ENCODE data around the gene BIN2. TPM values are rescaled to one million over a fixed set of nuclear protein-coding genes. Genes with fewer than 3 reads are reported as not detected.

Gene BIN2
- polyA plus RNA-seq, 1 donor from 2014 or later: 93.8 TPM

GRCh38 chr12:51242876-51243275, 81.1 kb downstream of the BIN2 start:
- H3K4me1 Mint-ChIP-seq: peaks cover 42 to 51% (median 50%) of the 10 kb centered on the region in 3 donors
- peak overlapping the region; percentile 6 to 83 (median 50) for H3K27ac Mint-ChIP-seq
- H3K9me3 Mint-ChIP-seq: no peaks in the 10 kb centered on the region
- H3K36me3 Mint-ChIP-seq: peaks cover 6% of the 10 kb centered on the region
- no peaks in the 10 kb centered on the region for H3K27me3 Mint-ChIP-seq
- H3K4me3 Mint-ChIP-seq: peak overlapping the region in 2 of 4 donors; percentile 45 to 63

- peak overlapping the region in 3 of 4 donors; percentile 38 to 55 (median 49) for H3K4me3 Mint-ChIP-seq
- H3K4me1 Mint-ChIP-seq: peaks cover 39 to 47% (median 45%) of the 10 kb centered on the region in 3 donors
- H3K27me3 Mint-ChIP-seq: no peaks in the 10 kb centered on the region
- peak overlapping the region; percentile 6 to 83 (median 73) for H3K27ac Mint-ChIP-seq
- peaks cover 6% of the 10 kb centered on the region for H3K36me3 Mint-ChIP-seq
- no peaks in the 10 kb centered on the region for H3K9me3 Mint-ChIP-seq
Observed at GRCh38 chr12:51242120-51242519, 81.9 kb downstream of the BIN2 start.

GRCh38 chr12:51240971-51241370, 83.0 kb downstream of the BIN2 start:
- Mint-ChIP-seq H3K36me3 (peaks cover 6% of the 10 kb centered on the region), H3K4me1 (peaks cover 31 to 35% (median 34%) of the 10 kb centered on the region in 3 donors), H3K27ac (peak overlapping the region in 2 of 3 donors; percentile 23 to 100), H3K4me3 (peak overlapping the region in 3 of 4 donors; percentile 74 to 99 (median 98)), H3K9me3 (no peaks in the 10 kb centered on the region), H3K27me3 (no peaks in the 10 kb centered on the region)

- peak within 1 kb of the TSS; percentile 99 to 100 (median 100) for H3K27ac Mint-ChIP-seq
- H3K36me3 Mint-ChIP-seq: peaks cover 5% of the 10 kb centered on the region
- peak within 1 kb of the TSS; percentile 98 to 99 (median 98) for H3K4me3 Mint-ChIP-seq
- peaks cover 26 to 28% (median 27%) of the 10 kb centered on the region in 3 donors for H3K4me1 Mint-ChIP-seq
- no peaks in the 10 kb centered on the region for H3K27me3 Mint-ChIP-seq
- H3K9me3 Mint-ChIP-seq: no peaks in the 10 kb centered on the region
Observed at GRCh38 chr12:51238510-51239334, 85.3 kb downstream of the BIN2 start, which contains the start of gene DAZAP2. DAZAP2 (plus strand) TSS chr12:51238826; CDS start chr12:51238908, 82 bp downstream.

- Mint-ChIP-seq H3K36me3 (peaks cover 5% of the 10 kb centered on the region), H3K4me3 (peak overlapping the region; percentile 98 to 99 (median 98)), H3K27me3 (peaks cover 2% of the 10 kb centered on the region), H3K4me1 (peaks cover 25 to 28% (median 25%) of the 10 kb centered on the region in 3 donors), H3K27ac (peak overlapping the region; percentile 99 to 100 (median 100)), H3K9me3 (no peaks in the 10 kb centered on the region)
Observed at GRCh38 chr12:51238037-51238509, 85.9 kb downstream of the BIN2 start.

GRCh38 chr12:51234530-51234929, 89.4 kb downstream of the BIN2 start:
- H3K4me1 Mint-ChIP-seq: peaks cover 5 to 11% (median 5%) of the 10 kb centered on the region in 3 donors
- peaks cover 2% of the 10 kb centered on the region for H3K27me3 Mint-ChIP-seq
- H3K9me3 Mint-ChIP-seq: no peaks in the 10 kb centered on the region
- H3K27ac Mint-ChIP-seq: peak overlapping the region in 1 of 3 donors; percentile 15
- peaks cover 3% of the 10 kb centered on the region for H3K36me3 Mint-ChIP-seq
- H3K4me3 Mint-ChIP-seq: peak overlapping the region in 1 of 4 donors; percentile 52

DNA sequence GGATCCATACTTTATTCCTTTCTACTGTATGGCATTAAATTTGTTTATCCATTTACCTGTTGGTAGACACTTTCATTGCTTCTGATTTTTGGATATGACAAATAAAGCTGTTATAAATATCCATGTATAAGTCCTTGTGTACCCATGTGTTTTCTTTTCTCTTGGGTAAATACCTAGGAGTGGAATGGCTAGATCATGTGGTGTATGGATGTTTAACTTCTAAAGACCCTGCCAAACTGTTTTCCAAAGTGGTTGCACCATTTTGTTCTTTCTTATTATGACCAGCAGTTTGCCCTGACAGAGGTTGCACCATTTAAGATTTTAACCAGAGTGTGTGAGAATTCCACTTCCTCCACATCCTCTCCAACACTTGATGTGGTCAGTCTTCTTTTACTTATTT, 91.3 kb downstream of the BIN2 start:
- Mint-ChIP-seq H3K27ac (no peak overlapping the region), H3K4me1 (no peaks in the 10 kb centered on the region), H3K4me3 (peak overlapping the region in 1 of 4 donors; percentile 35), H3K9me3 (no peaks in the 10 kb centered on the region), H3K36me3 (peaks cover 3% of the 10 kb centered on the region), H3K27me3 (peaks cover 2% of the 10 kb centered on the region)

Other genes starting within 250 kb of the BIN2 start
- 4.6 TPM for gene CSRNP2, start 240.6 kb downstream of the BIN2 start, polyA plus RNA-seq
- gene TFCP2, start 151.0 kb downstream of the BIN2 start, polyA plus RNA-seq: 10.3 TPM
- 3.2 TPM for gene POU6F1, start 106.1 kb downstream of the BIN2 start, polyA plus RNA-seq
- gene DAZAP2, start 85.3 kb downstream of the BIN2 start, polyA plus RNA-seq: 1,104 TPM
- gene SMAGP, start 53.8 kb downstream of the BIN2 start, polyA plus RNA-seq: 82.1 TPM
- 0.58 TPM for gene CELA1, start 22.5 kb upstream of the BIN2 start, polyA plus RNA-seq
- gene GALNT6, start 67.2 kb upstream of the BIN2 start, polyA plus RNA-seq: 4.6 TPM
- 0.53 TPM for gene SLC4A8, start 100.7 kb upstream of the BIN2 start, polyA plus RNA-seq